Breast epithelium (tissue), 3 donors: Measurements from ENCODE around the gene CHD2.

Source experiments
- POLR2A ChIP-seq: fragments of 450-650 bp; IDR thresholded peaks from one replicate; pipeline ENCODE4 v1.6.1; 2016; ENCODE audit warnings: antibody characterized with exemption, mild to moderate bottlenecking, moderate library complexity
- POLR2AphosphoS5 ChIP-seq, 3 donors: sonication (generic); formaldehyde crosslinking; IDR thresholded peaks; one replicate each; pipeline ENCODE4 v1.6.1; 2017; ENCODE audit warnings: antibody characterized with exemption in 3 of 3
- TF ChIP-seq, protein P1 (sequence below), 3 donors: fragments of 450-650 bp; IDR thresholded peaks; one replicate each; pipeline ENCODE4 v1.5.1; 2016 to 2017; ENCODE audit warnings: antibody characterized with exemption in 3 of 3, mild to moderate bottlenecking in 3 of 3, moderate library complexity in 3 of 3

DNA sequence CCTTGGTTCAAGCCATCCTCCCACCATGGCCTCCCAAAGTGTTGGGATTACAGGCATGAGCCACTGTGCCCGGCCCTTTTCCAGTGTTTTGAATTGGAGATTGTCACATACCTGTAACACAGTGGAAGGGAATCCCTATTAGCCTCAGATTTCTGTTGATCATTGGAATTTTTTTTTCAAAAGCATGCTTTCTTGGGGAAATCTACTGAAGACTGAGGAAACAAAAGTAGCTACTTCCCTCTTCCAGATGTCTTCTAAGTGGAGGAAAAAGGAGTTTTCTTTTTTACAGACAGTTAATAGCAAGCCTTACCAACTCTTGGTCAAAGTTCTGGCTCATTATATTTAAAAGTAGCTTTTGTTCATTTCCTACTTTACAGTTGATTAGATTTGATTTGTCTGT is 33.7 kb downstream of the CHD2 start:
- TF ChIP-seq, protein P1, sequence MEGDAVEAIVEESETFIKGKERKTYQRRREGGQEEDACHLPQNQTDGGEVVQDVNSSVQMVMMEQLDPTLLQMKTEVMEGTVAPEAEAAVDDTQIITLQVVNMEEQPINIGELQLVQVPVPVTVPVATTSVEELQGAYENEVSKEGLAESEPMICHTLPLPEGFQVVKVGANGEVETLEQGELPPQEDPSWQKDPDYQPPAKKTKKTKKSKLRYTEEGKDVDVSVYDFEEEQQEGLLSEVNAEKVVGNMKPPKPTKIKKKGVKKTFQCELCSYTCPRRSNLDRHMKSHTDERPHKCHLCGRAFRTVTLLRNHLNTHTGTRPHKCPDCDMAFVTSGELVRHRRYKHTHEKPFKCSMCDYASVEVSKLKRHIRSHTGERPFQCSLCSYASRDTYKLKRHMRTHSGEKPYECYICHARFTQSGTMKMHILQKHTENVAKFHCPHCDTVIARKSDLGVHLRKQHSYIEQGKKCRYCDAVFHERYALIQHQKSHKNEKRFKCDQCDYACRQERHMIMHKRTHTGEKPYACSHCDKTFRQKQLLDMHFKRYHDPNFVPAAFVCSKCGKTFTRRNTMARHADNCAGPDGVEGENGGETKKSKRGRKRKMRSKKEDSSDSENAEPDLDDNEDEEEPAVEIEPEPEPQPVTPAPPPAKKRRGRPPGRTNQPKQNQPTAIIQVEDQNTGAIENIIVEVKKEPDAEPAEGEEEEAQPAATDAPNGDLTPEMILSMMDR (IDR thresholded peaks at IDR 0.05): no peak
- TF ChIP-seq POLR2AphosphoS5 (IDR thresholded peaks at IDR 0.05) (no peak), POLR2A (no peak)
